Fibroblast of pulmonary artery (primary cell): ENCODE data around the gene FTSJ3.

Experiments used
- DNase-seq: peaks from one replicate; pipeline ENCODE4 v3.0.0-alpha.2; 2010; ENCODE audit warnings: low read depth
- H3K4me3 ChIP-seq: replicated peaks from 2 replicates; pipeline ENCODE4 v1.5.1; 2011; ENCODE audit warnings: low read depth, mild to moderate bottlenecking, control low read depth, low read length, moderate library complexity
- TF ChIP-seq, protein P1 (sequence below): IDR thresholded peaks from 2 replicates; pipeline ENCODE4 v1.5.1; 2011; ENCODE audit warnings: mild to moderate bottlenecking, control low read depth, low read length, inconsistent platforms; ENCODE audit errors: missing control alignments

The FTSJ3 gene

DNA sequence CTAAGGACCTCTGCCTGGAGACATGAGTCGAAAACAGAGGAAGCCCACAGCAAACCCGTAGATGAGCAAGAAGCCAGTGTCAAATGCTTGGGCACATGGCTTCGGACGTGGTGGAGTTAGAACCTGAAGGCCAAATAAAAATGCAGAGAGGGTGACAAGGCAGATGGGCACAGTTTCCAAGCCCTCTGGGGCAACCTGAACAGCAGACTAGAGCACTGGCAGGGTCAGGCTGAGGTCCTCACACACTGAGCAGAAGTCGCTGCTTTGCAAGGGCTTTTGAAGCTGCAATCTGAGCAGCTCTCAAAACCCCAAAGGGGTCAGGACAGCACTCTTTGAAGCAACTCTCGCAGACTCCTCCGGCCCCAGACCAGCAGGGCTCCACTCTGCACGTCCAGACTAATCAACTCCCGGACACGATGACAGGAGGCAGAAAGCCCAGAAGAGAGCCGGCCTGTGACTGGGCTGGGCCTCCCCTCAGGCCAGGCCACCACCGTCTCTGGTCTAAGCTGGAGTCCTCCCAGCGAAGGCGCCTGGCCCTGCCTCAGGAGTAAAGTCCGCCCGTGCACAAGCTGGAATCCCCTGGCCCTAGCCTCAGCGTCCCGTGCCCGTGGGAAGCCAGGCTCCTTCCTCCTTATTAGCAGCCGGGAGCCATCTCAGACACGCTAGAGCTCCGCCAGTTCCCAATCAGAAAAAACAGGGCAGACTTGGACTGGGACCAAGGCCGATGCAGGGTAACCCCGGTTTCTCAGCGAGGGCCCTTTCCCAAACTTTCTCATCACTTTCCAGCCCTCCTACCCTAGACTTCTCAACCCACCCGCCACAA, 14.1 kb upstream of the FTSJ3 start:
- peak overlapping the region; percentile 92 for H3K4me3 ChIP-seq
- peak; percentile 52 for DNase-seq
- TF ChIP-seq, protein P1, sequence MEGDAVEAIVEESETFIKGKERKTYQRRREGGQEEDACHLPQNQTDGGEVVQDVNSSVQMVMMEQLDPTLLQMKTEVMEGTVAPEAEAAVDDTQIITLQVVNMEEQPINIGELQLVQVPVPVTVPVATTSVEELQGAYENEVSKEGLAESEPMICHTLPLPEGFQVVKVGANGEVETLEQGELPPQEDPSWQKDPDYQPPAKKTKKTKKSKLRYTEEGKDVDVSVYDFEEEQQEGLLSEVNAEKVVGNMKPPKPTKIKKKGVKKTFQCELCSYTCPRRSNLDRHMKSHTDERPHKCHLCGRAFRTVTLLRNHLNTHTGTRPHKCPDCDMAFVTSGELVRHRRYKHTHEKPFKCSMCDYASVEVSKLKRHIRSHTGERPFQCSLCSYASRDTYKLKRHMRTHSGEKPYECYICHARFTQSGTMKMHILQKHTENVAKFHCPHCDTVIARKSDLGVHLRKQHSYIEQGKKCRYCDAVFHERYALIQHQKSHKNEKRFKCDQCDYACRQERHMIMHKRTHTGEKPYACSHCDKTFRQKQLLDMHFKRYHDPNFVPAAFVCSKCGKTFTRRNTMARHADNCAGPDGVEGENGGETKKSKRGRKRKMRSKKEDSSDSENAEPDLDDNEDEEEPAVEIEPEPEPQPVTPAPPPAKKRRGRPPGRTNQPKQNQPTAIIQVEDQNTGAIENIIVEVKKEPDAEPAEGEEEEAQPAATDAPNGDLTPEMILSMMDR, result no peak

DNA sequence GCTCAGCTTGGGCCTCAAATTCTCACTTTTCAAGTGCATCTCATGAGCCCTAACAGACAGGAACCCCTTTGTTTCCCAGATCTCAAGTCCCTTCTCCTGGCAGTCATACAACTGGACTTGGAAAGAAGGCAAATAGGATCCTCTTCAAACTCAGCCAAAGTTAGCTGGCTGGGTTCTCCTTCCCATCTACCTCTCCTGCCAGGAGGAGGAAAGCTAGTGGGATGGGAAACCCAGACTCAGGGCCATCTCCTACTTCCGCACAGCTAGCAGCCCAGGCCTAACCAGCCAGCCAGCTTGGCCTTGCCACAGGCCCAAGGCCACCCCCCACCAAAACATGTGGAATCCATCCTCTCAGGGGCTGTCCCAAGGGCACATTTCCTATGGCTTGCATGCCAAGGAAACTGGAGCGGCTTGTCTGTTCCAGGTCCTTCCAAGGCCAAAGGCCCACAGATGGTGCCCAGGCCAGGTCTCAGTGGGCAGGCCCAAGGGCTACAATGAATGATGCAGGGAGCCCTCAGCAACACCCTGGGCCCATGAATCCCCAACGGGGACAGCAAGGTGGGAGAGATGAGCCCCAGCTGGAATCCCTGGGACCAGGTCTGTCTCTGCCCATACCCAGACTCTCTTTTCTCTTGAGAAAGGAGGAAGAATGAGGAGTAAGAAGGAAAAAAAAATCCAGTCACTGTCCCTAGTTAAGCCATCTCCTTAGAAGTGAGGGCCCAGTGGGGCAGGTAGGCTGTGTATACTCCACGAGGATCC, 13.3 kb upstream of the FTSJ3 start:
- TF ChIP-seq, protein P1, result no peak
- peak; percentile 28 for DNase-seq
- peak overlapping the region; percentile 92 for H3K4me3 ChIP-seq

DNA sequence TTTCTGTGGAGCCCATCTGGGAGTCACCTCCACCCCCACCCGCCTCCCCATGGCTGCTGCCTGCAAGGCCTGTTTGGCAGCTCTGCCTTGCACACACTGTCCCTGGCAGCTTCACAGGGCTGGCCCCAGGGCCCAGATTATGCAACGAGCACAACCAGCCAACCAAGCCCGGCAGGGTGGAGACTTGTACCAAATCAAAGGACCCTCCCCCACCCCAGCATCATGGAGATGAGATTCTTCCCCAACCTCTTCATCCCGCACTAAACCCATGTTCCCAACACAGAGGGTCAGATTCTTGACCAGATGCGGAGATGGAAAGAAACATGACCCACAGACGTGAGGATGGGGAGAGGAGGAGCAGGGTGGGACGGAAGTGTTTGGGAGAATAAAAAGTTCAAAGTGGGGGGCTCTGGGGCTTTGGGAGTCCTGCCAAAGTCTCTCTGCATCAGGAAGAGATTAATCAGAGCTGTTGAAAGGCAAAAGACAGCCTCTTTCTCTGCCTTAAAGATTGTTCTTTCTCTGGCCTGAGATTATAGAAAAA, 11.2 kb upstream of the FTSJ3 start:
- peak overlapping the region; percentile 17 for H3K4me3 ChIP-seq
- DNase-seq, result peak; percentile 89
- TF ChIP-seq, protein P1, result no peak

DNA sequence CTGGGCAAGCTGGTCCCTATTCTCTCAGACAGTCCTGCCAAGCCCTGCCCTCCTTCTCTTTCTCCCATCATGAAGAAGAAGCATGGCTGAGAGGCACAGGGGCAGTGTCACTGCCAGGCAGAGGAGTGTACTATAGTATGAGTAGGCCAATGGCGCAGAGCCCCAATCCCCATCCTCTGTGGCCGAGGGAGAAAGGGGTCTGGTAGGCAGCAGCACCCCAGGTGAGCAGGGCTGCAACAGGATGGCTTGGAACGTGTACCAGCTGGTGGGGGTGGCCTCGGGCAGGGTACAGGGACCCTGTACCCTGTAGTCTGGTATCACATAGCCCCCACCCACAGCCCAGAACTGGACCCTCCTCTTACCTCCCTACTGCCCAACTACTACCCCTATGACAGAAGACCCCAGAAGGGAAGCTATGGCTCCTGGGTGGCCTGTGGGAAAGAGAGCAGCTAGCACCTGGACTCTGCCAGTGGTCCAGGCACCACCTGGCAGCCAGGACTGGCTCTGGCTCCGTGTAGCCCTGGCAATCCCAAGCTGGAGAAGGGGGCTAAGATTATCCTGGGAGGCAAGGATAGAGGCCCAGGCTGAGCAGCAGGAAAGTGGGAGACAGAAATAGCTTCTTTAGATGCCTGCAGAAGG, 10.6 kb upstream of the FTSJ3 start:
- no peak for DNase-seq
- H3K4me3 ChIP-seq, result no peak overlapping the region
- TF ChIP-seq, protein P1, result no peak

DNA sequence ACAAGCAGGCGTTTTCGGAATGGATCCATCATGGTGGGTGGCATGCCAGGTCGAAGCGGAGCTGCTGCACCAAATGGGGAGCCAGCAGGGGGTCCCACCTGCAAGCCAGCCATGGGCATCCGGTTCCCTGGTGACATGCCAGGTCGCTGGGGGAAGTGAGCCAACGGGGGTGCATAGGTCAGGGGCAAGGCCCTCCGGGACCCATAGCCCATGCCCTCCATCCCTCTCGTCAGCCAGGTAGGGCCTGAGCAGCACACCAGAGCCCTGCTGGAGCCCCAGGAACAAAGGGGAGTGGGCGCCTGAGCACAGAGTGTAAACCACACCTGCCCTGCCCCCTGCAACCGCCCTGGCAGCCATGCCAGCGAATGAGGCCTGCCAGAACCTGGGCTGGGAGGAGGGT, 10.0 kb upstream of the FTSJ3 start:
- TF ChIP-seq, protein P1, result no peak
- DNase-seq, result no peak
- no peak overlapping the region for H3K4me3 ChIP-seq

DNA sequence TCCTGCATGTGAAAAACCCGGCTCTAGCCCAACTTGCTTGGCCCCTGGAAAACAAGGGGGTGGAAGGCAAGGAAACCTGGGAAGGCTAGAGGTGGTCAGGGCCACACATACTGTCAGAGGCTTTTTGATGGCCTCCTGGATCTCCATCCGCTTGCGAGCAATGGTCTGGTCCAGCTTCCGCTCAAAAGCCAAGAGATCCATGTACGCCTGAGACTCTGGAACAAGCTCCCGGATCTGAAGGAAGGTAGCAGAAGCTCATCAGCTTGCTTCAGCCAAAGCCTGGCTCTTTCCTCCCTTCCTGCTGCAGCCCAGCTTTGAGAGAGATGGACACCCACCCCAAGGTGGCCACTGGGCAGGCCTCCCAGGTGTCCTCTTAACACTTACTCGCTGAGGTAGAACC, 9.3 kb upstream of the FTSJ3 start:
- no peak for DNase-seq
- TF ChIP-seq, protein P1, result no peak
- H3K4me3 ChIP-seq, result no peak overlapping the region
